Parathyroid adenoma (tissue), 2 donors: ENCODE measurements around the gene ALKAL2.

Experiments
- H2AFZ ChIP-seq: fragments of 300-600 bp; sonication (generic); one replicate; pipeline ENCODE4 v1.7.0; 2017; ENCODE audit warnings: antibody characterized with exemption, mild to moderate bottlenecking
- H3K27ac ChIP-seq: fragments of 300-600 bp; sonication (generic); one replicate; pipeline ENCODE4 v1.7.0; 2017
- H3K27me3 ChIP-seq: fragments of 300-600 bp; sonication (generic); one replicate; pipeline ENCODE4 v1.7.0; 2017; ENCODE audit warnings: low read length; ENCODE audit not compliant: control insufficient read depth, insufficient read depth
- H3K36me3 ChIP-seq: fragments of 300-600 bp; sonication (generic); one replicate; pipeline ENCODE4 v1.7.0; 2017; ENCODE audit warnings: low read length; ENCODE audit not compliant: control insufficient read depth, insufficient read depth
- H3K4me1 ChIP-seq: fragments of 300-600 bp; sonication (generic); one replicate; pipeline ENCODE4 v1.7.0; 2017; ENCODE audit warnings: control low read depth
- H3K4me2 ChIP-seq: fragments of 300-600 bp; sonication (generic); one replicate; pipeline ENCODE4 v1.7.0; 2017; ENCODE audit warnings: low read length
- H3K4me3 ChIP-seq: fragments of 300-600 bp; sonication (generic); one replicate; pipeline ENCODE4 v1.7.0; 2017; ENCODE audit warnings: low read depth, low read length
- H3K79me2 ChIP-seq: fragments of 300-600 bp; sonication (generic); one replicate; pipeline ENCODE4 v1.7.0; 2017; ENCODE audit warnings: control low read depth
- H3K9ac ChIP-seq: fragments of 300-600 bp; sonication (generic); one replicate; pipeline ENCODE4 v1.7.0; 2017; ENCODE audit warnings: mild to moderate bottlenecking
- H3K9me3 ChIP-seq: fragments of 300-600 bp; sonication (generic); one replicate; pipeline ENCODE4 v1.7.0; 2017; ENCODE audit warnings: low read length; ENCODE audit not compliant: control insufficient read depth
- CTCF ChIP-seq: fragments of 300-600 bp; sonication (generic); IDR thresholded peaks from one replicate; pipeline ENCODE4 v1.7.0; 2017; ENCODE audit warnings: antibody characterized with exemption, mild to moderate bottlenecking
- donor health status: primary hyperparathyroidism.

ALKAL2 gene

GRCh38 chr2:278312-278926 is 9.5 kb downstream of the ALKAL2 start:
- Histone ChIP-seq H3K27me3 (no peaks in the 10 kb centered on the region), H3K4me3 (no peak overlapping the region), H2AFZ (no peak overlapping the region), H3K36me3 (no peaks in the 10 kb centered on the region), H3K4me2 (no peak overlapping the region), H3K4me1 (no peaks in the 10 kb centered on the region), H3K79me2 (peaks cover 12% of the 10 kb centered on the region), H3K9me3 (no peaks in the 10 kb centered on the region), H3K27ac (no peak overlapping the region), H3K9ac (no peak overlapping the region)
- no peak for TF ChIP-seq CTCF

GRCh38 chr2:275466-275865 is 12.4 kb downstream of the ALKAL2 start:
- Histone ChIP-seq H2AFZ (no peak overlapping the region), H3K9me3 (no peaks in the 10 kb centered on the region), H3K79me2 (peaks cover 19% of the 10 kb centered on the region), H3K9ac (no peak overlapping the region), H3K4me3 (no peak overlapping the region), H3K4me1 (no peaks in the 10 kb centered on the region), H3K27me3 (no peaks in the 10 kb centered on the region), H3K27ac (no peak overlapping the region), H3K4me2 (no peak overlapping the region), H3K36me3 (no peaks in the 10 kb centered on the region)
- no peak for TF ChIP-seq CTCF

GRCh38 chr2:274503-274902 is 13.4 kb downstream of the ALKAL2 start:
- Histone ChIP-seq H3K9ac (no peak overlapping the region), H3K4me2 (no peak overlapping the region), H3K27ac (no peak overlapping the region), H3K9me3 (no peaks in the 10 kb centered on the region), H3K4me3 (no peak overlapping the region), H3K79me2 (peaks cover 27% of the 10 kb centered on the region), H2AFZ (no peak overlapping the region), H3K36me3 (no peaks in the 10 kb centered on the region), H3K4me1 (no peaks in the 10 kb centered on the region), H3K27me3 (no peaks in the 10 kb centered on the region)
- TF ChIP-seq CTCF, result no peak

- Histone ChIP-seq H3K9ac (no peak overlapping the region), H3K4me3 (no peak overlapping the region), H3K36me3 (no peaks in the 10 kb centered on the region), H2AFZ (no peak overlapping the region), H3K4me1 (no peaks in the 10 kb centered on the region), H3K27me3 (no peaks in the 10 kb centered on the region), H3K4me2 (no peak overlapping the region), H3K9me3 (no peaks in the 10 kb centered on the region), H3K79me2 (peaks cover 35% of the 10 kb centered on the region), H3K27ac (no peak overlapping the region)
- no peak for TF ChIP-seq CTCF
These were observed 14.6 kb downstream of the ALKAL2 start for GRCh38 chr2:273333-273732.

- Histone ChIP-seq H3K9ac (no peak overlapping the region), H3K79me2 (peaks cover 47% of the 10 kb centered on the region), H3K27me3 (no peaks in the 10 kb centered on the region), H3K27ac (no peak overlapping the region), H3K9me3 (no peaks in the 10 kb centered on the region), H3K4me1 (no peaks in the 10 kb centered on the region), H2AFZ (no peak overlapping the region), H3K4me2 (no peak overlapping the region), H3K36me3 (no peaks in the 10 kb centered on the region), H3K4me3 (no peak overlapping the region)
- TF ChIP-seq CTCF, result no peak
These were observed 16.0 kb downstream of the ALKAL2 start for GRCh38 chr2:271917-272316.
